Measurements from ENCODE around the gene MCFD2. TPM values are rescaled to one million over a fixed set of nuclear protein-coding genes. Genes with fewer than 3 reads are reported as not detected.
A peak's percentile ranks its signal among the peaks of the same experiment; 100 is the strongest.

The MCFD2 gene
- polyA plus RNA-seq, 3 donors = 37.6 to 78.8 (median 40.0) TPM

GRCh38 chr2:46862514-46862913, 53.1 kb downstream of the MCFD2 start:
- 72 to 85% (median 80%) methylated on average over 2 of the region's 2 CpGs for WGBS, 3 donors
- no peak overlapping the region for H3K27ac ChIP-seq (ENCODE audit: low read depth, low read length)

- WGBS, 3 donors = 60 to 65% (median 64%) methylated on average over 6 of the region's 6 CpGs
- H3K27ac ChIP-seq (ENCODE audit: low read depth, low read length) = no peak overlapping the region
These were observed 53.7 kb downstream of the MCFD2 start for GRCh38 chr2:46861916-46862315.

DNA sequence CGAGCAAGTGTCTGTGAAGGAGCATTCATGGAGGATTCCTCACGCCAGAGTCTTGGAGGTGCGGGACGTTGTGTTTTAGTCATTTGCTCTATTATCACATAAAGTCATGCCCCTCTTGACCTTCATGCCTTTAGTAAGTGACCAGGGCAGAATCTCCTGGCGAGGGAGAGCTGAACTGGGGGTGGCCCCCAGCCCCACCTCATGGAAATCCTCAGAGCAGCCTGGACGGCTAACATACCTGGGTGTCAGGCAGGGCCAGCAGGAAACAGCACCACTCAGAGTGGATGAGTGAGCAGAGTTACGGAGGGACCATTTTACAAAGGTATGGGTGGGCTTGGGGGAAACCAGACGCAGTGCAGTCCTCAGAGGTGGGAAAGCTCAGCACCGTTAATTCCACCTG, 56.1 kb downstream of the MCFD2 start:
- 98% methylated on average over 9 of the region's 9 CpGs for whole genome bisulfite sequencing, 3 donors
- no peak overlapping the region for H3K27ac ChIP-seq (ENCODE audit: low read depth, low read length)

DNA sequence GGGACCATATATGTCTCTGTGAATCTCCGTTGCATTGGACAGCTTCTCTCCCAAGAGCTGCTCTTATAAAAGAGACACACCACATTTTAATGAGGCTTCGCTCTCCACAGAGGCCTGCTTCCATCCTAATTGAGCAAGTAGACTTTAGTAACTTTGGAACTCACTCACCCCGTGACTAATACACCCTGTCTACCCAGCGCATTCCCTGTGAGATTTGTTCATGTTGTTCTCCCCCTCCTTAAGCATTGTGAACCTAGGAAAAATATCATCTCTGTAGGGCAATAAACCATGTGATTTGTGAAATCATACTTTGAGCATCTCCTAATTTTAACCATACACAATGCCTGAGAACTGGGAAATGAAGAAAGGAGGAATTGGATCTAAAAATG, 56.9 kb downstream of the MCFD2 start:
- no peak overlapping the region for H3K27ac ChIP-seq (ENCODE audit: low read depth, low read length)
- 74 to 91% (median 80%) methylated on average over 4 of the region's 4 CpGs for WGBS, 3 donors

- peak overlapping the region; percentile 22 for H3K27ac ChIP-seq (ENCODE audit: low read depth, low read length)
- WGBS, 3 donors = 80 to 90% (median 84%) methylated on average over 13 of the region's 13 CpGs
These were observed 57.5 kb downstream of the MCFD2 start for GRCh38 chr2:46857871-46858701.

- no peak overlapping the region for H3K27ac ChIP-seq (ENCODE audit: low read depth, low read length)
- 90 to 97% (median 92%) methylated on average over 3 of the region's 3 CpGs for WGBS, 3 donors
These were observed 59.3 kb downstream of the MCFD2 start for GRCh38 chr2:46856336-46856735.

DNA sequence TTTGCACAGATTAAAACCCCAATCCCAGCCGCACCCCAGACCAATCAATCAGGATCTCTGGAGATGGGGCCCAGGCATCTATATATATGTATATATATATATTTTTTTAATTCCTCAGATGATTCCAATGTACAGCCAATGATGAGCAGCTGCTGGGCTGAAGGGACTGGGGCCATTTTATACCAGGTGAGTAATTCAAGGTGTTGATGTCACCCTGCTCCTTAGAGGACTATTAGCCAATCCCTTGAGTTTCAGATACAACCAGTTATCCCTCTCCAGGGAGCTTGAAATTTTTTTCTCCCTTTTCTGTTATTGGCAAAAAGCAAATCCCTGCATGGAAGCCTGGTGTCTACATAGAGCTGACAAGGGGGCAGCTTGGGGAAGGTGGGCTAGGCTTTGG, 59.8 kb downstream of the MCFD2 start:
- H3K27ac ChIP-seq (ENCODE audit: low read depth, low read length) = no peak overlapping the region
- WGBS, 3 donors = 78 to 87% (median 86%) methylated on average over 1 of the region's 1 CpG

GRCh38 chr2:46854260-46854659, 61.3 kb downstream of the MCFD2 start:
- H3K27ac ChIP-seq (ENCODE audit: low read depth, low read length) = no peak overlapping the region
- 58 to 68% (median 59%) methylated on average over 3 of the region's 3 CpGs for WGBS, 3 donors

DNA sequence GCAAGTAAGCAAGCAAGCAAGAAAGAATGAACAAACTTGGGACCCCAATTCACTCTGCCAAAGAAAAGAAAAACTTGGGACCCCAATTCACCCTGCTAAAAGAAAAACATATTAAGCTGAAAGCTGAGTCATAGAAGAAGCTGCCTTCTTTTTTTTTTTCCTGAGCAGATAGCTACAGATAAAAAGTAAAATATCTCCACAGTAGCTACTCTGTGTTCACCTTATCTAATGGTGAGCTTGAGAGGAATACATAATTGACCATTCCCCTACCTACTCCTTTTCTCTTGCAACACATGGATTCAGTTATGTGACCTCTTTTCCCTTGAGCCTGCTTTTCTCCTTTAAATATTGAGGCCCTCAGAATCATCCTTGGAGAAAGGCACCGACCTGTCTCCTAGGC, 63.0 kb downstream of the MCFD2 start:
- H3K27ac ChIP-seq (ENCODE audit: low read depth, low read length) = no peak overlapping the region
- WGBS, 3 donors = 81 to 100% (median 92%) methylated on average over 1 of the region's 1 CpG

GRCh38 chr2:46852124-46852523, 63.5 kb downstream of the MCFD2 start:
- H3K27ac ChIP-seq (ENCODE audit: low read depth, low read length) = no peak overlapping the region
- 92 to 95% (median 94%) methylated on average over 9 of the region's 9 CpGs for WGBS, 3 donors

Other genes starting within 250 kb of the MCFD2 start
- gene SOCS5, start 216.5 kb downstream of the MCFD2 start, polyA plus RNA-seq = 1 to 10 TPM; 3.2 to 9.1 (median 7.7) TPM
- gene TTC7A, start 25.4 kb upstream of the MCFD2 start, polyA plus RNA-seq = 10 to 100 TPM; 13.3 to 22.6 (median 15.5) TPM
- gene STPG4, start 239.5 kb upstream of the MCFD2 start, polyA plus RNA-seq = under 1 TPM in 1 of 3 donors, not detected in 2; 0.06 TPM